Fibroblast of lung (primary cell): ENCODE measurements around the gene MAP3K4.

Experiments
- EZH2 ChIP-seq: IDR thresholded peaks from 2 replicates; pipeline ENCODE4 v1.5.1; 2012; ENCODE audit warnings: low read length, control low read depth, mild to moderate bottlenecking; ENCODE audit errors: missing control alignments
- TF ChIP-seq, protein P1 (sequence below), 2 donors: IDR thresholded peaks in 1 of 2; conservative IDR thresholded peaks in 1 of 2; 1 replicate in 1 of 2; 2 replicates in 1 of 2; pipeline ENCODE4 v1.5.1; 2011 to 2012; ENCODE audit warnings: low read length in 2 of 2, control low read depth in 1 of 2, inconsistent platforms in 1 of 2, low read depth in 1 of 2, mild to moderate bottlenecking in 1 of 2

DNA sequence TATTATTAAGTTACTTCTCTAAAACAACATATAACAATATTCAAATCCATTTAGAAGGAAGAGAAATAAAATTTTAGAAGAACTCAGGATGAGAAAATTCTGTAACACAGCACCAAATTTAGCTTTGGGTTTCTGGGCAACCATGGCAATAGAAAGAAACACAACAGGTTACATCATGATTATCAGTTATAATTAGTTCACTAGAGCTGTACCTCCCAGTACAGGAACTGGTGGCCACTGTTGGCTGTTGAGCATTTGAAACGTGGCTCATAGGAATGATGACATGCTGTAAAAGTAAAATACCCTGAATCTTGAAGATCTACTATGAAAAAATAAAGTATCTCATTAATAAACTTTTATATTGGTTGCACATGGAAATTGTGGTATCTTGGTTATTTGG, 23.7 kb upstream of the MAP3K4 start:
- TF ChIP-seq, protein P1, sequence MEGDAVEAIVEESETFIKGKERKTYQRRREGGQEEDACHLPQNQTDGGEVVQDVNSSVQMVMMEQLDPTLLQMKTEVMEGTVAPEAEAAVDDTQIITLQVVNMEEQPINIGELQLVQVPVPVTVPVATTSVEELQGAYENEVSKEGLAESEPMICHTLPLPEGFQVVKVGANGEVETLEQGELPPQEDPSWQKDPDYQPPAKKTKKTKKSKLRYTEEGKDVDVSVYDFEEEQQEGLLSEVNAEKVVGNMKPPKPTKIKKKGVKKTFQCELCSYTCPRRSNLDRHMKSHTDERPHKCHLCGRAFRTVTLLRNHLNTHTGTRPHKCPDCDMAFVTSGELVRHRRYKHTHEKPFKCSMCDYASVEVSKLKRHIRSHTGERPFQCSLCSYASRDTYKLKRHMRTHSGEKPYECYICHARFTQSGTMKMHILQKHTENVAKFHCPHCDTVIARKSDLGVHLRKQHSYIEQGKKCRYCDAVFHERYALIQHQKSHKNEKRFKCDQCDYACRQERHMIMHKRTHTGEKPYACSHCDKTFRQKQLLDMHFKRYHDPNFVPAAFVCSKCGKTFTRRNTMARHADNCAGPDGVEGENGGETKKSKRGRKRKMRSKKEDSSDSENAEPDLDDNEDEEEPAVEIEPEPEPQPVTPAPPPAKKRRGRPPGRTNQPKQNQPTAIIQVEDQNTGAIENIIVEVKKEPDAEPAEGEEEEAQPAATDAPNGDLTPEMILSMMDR (conservative IDR thresholded peaks at IDR 0.05 in 1 of 2, IDR thresholded peaks at IDR 0.05 in 1 of 2; ENCODE audit: low read depth in 1 of 2, low read length in 2 of 2): no peak
- no peak for TF ChIP-seq EZH2
